Activated CD8-positive, alpha-beta memory T cell treated with anti-CD3 and anti-CD28 coated beads for 36 hours (primary cell): ENCODE results near the gene MS4A5. TPM values are rescaled to one million over a fixed set of nuclear protein-coding genes. Genes with fewer than 3 reads are reported as not detected.
"Not testable (repeated sequence)": the region's sequence is repeated elsewhere in the genome, so short reads cannot be mapped to it uniquely, and the experiment has no call there.

Experiments used
- CTCF ChIA-PET: fragments of 350-600 bp; sonication (Branson Sonifier 250); formaldehyde crosslinking; loops from one replicate; lab custom pipeline; 2021; ENCODE audit warnings: antibody characterized with exemption; lab: Charles Lee
- POLR2A ChIA-PET: fragments of 350-600 bp; sonication (Branson Sonifier 250); formaldehyde crosslinking; loops from one replicate; lab custom pipeline; 2021; ENCODE audit warnings: antibody characterized with exemption; lab: Charles Lee
- total RNA-seq, 2 experiments: library from RNA; stranded (reverse); gene quantifications; one replicate each; pipeline ENCODE4 v1.2.3, GENCODE V29; 2021

The MS4A5 gene
- not detected for total RNA-seq

- POLR2A ChIA-PET = no interaction called here
- CTCF ChIA-PET = no interaction called here
Measured at GRCh38 chr11:60429272-60429671, at the start of gene MS4A5. TSS of gene MS4A5 (plus strand) at chr11:60429572. CDS start at chr11:60429675, 103 bp downstream.

GRCh38 chr11:60389279-60389910 is 40.0 kb upstream of the MS4A5 start:
- CTCF ChIA-PET = no interaction called here
- POLR2A ChIA-PET = no interaction called here

- ChIA-PET POLR2A (no interaction called here), CTCF (no interaction called here)
Measured at GRCh38 chr11:60390419-60390818, 39.0 kb upstream of the MS4A5 start.

- ChIA-PET CTCF (no interaction called here), POLR2A (no interaction called here)
Measured at GRCh38 chr11:60392361-60392760, 37.0 kb upstream of the MS4A5 start.

GRCh38 chr11:60393016-60393415 is 36.4 kb upstream of the MS4A5 start:
- ChIA-PET POLR2A (no interaction called here), CTCF (no interaction called here)

- CTCF ChIA-PET = no interaction called here
- POLR2A ChIA-PET = no interaction called here
Measured at GRCh38 chr11:60394666-60395380, 34.5 kb upstream of the MS4A5 start.

GRCh38 chr11:60396382-60396781 is 33.0 kb upstream of the MS4A5 start, which contains the start of gene MS4A14:
TSS of gene MS4A14 (plus strand) at chr11:60396459. CDS start at chr11:60396579, 120 bp downstream.
- ChIA-PET POLR2A (no interaction called here), CTCF (no interaction called here)

GRCh38 chr11:60396799-60397198 is 32.6 kb upstream of the MS4A5 start:
- CTCF ChIA-PET = no interaction called here
- POLR2A ChIA-PET = no interaction called here

- CTCF ChIA-PET = no interaction called here
- POLR2A ChIA-PET = no interaction called here
Measured at GRCh38 chr11:60420015-60420414, 9.4 kb upstream of the MS4A5 start.

- POLR2A ChIA-PET = no interaction called here
- CTCF ChIA-PET = no interaction called here
Measured at GRCh38 chr11:60422609-60423008, 6.8 kb upstream of the MS4A5 start.

GRCh38 chr11:60428517-60428916 is 855 bp upstream of the MS4A5 start:
- POLR2A ChIA-PET = no interaction called here
- CTCF ChIA-PET = no interaction called here

GRCh38 chr11:60431251-60431650 is 1.9 kb downstream of the MS4A5 start:
- CTCF ChIA-PET = no interaction called here

GRCh38 chr11:60433401-60433800 is 4.0 kb downstream of the MS4A5 start:
- ChIA-PET POLR2A (no interaction called here), CTCF (no interaction called here)

More at GRCh38 chr11:60431251-60431650, 1.9 kb downstream of the MS4A5 start:
- POLR2A ChIA-PET = no interaction called here

GRCh38 chr11:60447070-60447469 is 17.7 kb downstream of the MS4A5 start:
- ChIA-PET CTCF (no interaction called here), POLR2A (no interaction called here)

- ChIA-PET POLR2A (no interaction called here), CTCF (no interaction called here)
Measured at GRCh38 chr11:60447846-60448245, 18.5 kb downstream of the MS4A5 start.

GRCh38 chr11:60451185-60451584 is 21.8 kb downstream of the MS4A5 start:
- CTCF ChIA-PET, POLR2A ChIA-PET: not testable (repeated sequence)

- ChIA-PET CTCF (no interaction called here), POLR2A (no interaction called here)
Measured at GRCh38 chr11:60454212-60454611, 24.8 kb downstream of the MS4A5 start.

GRCh38 chr11:60455531-60456042 is 26.2 kb downstream of the MS4A5 start, which contains the start of gene MS4A1:
TSS of gene MS4A1 (plus strand) at chr11:60455847. CDS start at chr11:60462375, 6,528 bp downstream.
- ChIA-PET POLR2A (no interaction called here), CTCF (no interaction called here)

- CTCF ChIA-PET = no interaction called here
Measured at GRCh38 chr11:60457576-60457975, 28.2 kb downstream of the MS4A5 start.

GRCh38 chr11:60459345-60459744 is 30.0 kb downstream of the MS4A5 start:
- CTCF ChIA-PET = no interaction called here

More at GRCh38 chr11:60457576-60457975, 28.2 kb downstream of the MS4A5 start:
- POLR2A ChIA-PET = no interaction called here

GRCh38 chr11:60468829-60469228 is 39.5 kb downstream of the MS4A5 start:
- ChIA-PET POLR2A (no interaction called here), CTCF (no interaction called here)

More at GRCh38 chr11:60459345-60459744, 30.0 kb downstream of the MS4A5 start:
- POLR2A ChIA-PET = no interaction called here
